SKM-1 (cell line): ENCODE data around the gene AKT1.
A peak's percentile ranks its signal among the peaks of the same experiment; 100 is the strongest.
"Not testable (repeated sequence)": the region's sequence is repeated elsewhere in the genome, so short reads cannot be mapped to it uniquely, and the experiment has no call there.

Source experiments
- DNase-seq: peaks from one replicate; lab custom pipeline; 2025; ENCODE audit not compliant: unreplicated experiment; lab: John Stamatoyannopoulos, UW

Gene AKT1

DNA sequence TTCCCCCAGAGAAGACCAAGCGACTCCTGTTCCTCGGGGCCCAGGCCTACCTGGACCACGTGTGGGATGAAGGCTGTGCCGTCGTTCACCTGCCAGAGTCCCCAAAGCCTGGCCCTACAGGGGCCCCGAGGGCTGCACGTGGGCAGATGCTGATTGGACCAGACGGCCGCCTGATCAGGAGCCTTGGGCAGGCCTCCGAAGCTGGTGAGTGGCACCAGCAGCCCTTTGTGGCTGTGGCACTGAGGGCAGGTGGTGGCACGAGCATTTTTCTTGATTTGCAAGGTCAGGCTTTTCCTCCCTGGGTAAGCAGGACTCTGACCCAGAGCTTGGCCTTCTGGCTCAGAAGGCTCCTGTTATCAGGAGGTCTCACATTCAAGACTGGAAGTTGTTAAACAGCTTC is 39.9 kb downstream of the AKT1 start:
- DNase-seq, result no peak

DNA sequence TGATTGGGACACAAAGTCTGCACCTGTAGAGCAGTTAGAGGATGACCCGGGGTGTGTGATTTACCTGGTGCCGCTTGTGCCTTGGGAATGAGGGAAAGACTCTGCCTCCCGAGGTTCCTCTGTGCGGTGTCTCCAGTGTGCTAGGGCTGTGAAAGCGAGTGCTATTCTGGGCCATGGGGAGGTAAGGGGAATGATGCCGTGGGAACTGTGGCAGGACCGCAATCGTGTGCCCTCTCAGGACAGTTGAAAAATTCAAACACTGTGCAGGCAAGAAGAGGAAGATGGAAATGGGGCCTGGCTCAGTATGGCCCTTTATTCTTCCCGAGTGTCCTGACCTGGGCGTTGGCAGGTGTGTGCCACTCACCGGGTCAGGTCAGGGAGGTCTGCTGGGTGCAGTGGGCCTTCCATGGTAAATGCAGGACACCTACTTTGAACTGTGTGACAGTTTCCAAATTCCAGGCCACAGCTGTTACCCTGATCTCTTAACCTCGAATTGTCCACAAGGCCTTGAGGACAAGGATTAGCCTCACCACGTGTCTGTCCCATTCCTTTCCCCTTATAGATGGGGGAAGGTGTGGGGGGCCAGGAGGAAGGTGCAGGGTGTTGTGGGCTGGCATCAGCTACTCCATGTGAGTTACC is 41.2 kb downstream of the AKT1 start:
- no peak for DNase-seq

DNA sequence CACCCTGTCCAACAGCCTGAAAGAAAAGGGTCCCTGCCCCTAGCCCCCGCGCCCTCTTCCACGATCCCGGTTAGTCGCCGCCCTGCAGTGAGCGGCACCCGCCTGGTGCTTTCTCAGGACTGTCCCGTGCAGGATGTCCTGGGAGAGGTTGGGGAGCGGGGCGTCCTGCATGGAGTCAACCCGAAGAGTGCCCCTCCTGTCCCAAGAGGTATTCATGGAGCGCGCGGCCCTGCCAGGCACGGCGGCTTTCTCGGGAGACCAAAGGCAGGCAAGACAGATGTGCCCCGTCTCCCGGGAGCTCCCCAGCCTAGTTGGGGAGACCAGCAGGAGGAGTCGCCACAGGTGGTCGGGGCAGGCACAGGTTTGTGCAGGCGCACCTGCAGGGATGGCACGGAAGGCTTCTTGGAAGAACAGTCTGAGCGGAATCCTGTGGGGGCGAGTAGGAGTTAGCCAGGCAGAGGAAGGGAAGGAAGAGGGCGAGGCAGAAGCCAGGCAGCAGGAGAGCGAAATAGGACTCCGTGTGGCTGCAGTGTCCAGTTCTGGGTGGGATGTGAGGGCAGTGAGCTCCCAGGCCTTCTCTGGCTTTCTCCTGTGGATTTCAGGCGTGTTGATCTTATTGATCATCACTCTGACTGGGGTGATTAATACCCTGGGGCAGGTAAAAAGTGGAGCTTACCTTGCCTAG is 41.9 kb downstream of the AKT1 start:
- DNase-seq, result no peak

DNA sequence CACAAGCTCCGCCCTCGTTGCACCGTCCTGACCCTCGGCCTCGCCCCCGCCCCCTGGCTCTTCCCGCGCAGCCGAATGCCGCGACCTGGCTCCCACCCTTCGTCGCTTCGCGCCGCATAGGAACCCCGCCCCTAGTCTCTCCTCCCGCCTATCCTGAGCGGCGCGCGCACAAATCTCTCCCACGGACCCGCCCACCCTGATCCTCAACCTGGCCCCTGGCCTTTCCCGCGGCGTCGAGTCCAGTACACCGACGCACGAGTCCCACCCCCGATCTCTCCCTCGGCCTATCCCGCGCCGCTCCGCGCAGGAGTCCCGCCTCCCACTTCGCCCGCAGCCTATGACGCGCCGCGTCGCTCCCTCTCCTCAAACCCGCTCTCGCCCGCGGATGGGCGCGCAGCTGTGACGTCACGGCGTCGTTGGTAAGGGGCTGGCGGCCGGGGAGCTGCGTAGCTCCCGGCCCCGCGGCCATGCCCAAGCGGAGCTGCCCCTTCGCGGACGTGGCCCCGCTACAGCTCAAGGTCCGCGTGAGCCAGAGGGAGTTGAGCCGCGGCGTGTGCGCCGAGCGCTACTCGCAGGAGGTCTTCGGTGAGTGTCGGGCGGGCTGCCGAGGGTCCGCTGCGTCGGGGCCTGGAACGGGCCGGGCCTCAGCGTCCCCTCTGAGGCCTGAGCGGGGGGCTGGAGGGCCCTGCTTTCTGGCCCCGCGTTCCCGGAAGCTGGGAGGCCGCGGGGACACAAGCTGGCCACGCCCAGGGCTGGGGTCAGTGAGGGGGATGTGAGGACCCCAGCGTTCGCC is 42.6 kb downstream of the AKT1 start, which contains the start of gene SIVA1:
TSS of gene SIVA1 (plus strand) at position 413 of the 793 bp plus-strand sequence. CDS start at position 468, 55 bp downstream.
- DNase-seq, result peak; percentile 95

DNA sequence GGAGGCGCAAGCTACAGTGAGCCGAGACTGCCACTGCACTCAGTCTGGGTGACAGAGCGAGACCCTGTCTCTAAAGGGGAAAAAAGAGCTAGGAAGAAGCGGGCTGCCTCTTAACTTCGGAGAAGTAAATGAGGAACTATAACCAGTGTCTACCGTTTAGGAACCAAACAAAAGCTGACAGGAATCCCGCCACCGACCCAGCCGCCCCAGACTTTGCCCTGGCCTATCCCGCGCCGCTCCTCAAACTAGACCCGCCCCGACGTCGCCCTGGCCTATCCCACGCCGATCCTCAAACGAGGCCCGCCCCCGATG is 43.2 kb downstream of the AKT1 start:
- no peak for DNase-seq

DNA sequence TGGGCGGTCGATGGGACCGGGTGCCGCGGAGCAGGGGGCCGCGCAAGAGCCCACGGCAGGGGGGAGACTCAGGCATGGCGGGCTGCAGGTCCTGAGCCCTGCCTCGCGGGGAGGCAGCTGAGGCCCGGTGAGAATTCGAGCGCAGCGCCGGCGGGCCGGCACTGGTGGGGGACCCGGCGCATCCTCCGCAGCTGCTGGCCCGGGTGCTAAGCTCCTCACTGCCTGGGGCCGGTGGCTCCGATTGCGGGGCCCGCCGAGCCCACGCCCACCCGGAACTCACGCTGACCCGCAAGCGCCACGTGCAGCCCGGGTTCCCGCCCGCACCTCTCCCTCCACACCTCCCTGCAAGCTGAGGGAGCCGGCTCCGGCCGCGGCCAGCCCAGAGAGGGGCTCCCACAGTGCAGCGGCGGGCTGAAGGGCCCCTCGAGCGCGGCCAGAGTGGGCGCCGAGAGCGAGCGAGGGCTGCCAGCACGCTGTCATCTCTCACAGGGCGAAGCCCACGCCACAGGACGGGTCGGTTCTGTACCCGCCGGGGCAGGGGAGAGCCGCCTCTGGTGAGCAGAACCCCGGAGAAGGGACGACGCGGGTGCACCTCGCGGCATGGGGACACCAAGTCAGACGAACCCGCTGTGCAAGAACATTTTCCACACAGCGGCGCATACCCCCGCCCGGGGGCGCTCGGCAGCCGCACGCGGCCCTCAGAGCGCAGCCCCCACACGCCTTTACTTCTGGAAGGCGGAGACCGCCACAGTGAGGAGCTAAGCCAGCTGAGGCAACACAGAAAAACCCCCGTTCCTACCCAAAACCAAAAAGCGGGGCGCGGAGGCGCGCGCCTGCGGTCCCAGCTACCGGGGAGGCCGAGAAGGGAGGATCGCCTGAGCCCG is 43.8 kb downstream of the AKT1 start:
- no peak for DNase-seq

DNA sequence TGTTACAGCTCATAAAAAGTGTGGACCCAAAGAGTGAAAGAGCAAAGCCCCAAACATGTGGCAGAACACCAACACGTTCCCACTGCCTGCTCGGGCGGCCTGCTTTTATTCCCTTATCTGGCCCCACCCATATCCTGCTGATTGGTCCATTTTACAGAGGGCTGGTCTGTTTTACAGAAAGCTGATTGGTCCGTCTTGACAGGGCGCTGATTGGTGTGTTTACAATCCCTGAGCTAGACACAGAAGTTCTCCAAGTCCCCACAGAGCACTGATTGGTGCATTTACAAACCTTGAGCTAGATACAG is 44.8 kb downstream of the AKT1 start:
- DNase-seq, result not testable (repeated sequence)

DNA sequence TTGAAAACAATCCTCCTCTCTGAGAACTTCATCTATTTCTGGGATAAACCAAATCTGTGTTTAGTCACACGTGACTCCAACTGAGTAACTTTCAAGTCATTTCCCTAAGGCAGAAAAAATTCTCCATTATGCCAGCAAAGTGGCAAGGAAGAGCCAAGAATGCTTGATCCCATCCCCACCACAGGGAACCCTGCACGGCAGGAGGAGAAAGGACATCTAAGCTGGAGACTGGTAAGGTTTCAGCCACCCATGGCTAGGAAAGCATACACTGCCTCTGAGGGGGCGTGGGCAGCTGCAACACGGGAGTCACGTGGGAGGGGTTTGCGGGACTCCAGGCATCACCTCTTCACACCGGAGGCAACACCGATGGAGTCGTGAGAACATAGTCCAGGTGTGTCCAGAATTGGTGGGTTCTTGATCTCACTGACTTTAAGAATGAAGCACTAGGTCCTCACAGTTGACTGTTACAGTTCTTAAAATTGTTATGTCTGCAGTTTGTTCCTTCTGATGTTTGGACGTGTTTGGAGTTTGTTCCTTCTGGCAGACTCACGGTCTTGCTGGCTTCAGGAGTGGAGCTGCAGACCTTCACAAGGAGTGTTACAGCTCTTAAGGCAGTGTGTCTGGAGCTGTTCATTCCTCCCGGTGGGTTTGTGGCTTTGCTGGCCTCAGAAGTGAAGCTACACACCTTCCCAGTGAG is 45.3 kb downstream of the AKT1 start:
- no peak for DNase-seq

DNA sequence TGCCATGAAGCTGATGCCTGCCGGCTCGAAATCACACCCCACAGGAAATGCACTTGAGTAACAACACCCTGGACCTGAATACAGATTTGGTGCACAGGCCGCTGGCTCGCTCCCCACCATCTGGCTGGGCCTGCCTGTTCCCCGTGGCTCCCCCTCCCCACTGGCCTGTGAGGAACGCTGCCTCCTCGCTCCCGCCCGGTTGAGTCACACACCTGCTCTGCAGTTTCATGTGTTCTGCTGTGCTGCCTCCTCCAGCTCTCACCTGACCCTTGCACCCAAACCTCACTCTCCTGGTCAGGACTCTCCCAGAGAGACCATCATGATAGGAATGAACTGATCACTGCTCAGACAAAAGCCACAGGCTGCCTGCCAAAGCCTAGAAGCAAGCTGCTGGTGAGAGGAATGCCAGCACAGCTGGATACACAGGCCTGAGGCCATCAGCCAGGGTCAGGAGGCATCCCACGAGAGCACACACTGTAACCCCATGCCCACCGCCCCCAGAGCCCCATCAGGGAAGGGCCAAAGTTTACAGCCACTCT is 46.4 kb downstream of the AKT1 start:
- no peak for DNase-seq

DNA sequence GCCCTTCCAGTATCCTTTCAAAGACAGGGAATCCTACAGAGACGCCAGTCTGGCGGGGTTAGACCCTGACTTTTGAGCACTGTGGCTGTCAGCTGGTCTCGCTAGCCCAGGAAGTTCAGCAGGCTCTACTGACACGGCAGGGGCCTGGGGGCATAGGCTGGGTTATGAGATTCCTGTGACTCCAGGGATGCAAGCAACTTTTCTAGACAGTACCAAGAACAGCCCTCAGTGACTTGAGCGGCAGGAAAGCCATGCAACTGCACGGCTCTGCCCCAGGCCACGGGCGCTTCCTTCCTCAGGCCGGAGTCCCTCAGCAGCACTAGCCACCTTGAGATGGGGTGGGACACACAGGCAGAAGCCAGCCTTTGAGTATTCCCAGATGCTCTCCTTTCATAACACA is 47.7 kb downstream of the AKT1 start:
- no peak for DNase-seq

DNA sequence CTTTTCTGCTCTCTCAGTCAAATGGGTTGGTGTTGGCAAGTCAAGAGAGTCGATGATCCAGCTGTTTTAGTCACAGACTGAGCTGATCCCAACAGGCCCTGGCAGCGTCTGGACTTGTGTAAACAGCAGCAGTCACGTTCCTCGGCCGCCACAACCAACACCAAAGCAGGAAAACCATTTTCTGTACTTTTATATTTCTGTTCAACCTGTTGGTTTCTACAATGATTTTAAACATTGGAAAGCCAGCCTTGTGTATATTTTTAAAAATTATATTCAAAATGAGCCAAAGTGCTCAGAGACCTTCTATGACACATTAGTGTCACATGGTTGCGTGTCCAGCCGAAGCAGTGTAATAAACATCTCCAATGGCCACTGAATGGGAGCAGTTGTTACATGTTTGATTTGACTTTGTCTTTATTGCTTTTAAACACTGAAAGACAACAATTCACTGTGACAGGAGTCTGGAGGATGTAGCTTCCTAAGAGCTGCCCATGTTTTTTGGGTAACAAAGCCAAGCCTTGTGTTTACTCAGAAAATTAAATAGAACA is 48.5 kb downstream of the AKT1 start:
- DNase-seq, result no peak

DNA sequence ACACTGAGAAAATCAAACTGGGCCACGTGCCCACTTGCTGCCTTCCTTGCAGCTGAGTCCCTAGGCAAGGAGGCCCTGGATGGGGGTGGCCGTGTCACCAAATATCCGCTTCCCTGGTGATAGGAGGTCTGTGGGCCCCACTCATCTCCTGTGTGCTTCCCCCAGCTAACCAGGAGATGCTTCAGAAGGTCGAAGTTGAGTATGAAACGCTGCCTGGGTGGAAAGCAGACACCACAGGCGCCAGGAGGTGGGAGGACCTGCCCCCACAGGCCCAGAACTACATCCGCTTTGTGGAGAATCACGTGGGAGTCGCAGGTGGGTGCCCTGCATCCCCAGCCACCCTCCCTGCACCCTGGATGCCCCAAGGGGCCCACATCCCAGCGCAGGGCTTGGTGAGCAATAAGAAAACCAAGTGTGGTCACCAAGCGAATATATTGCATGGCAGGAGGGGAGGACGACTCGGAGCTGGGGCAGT is 49.4 kb downstream of the AKT1 start:
- DNase-seq, result no peak

DNA sequence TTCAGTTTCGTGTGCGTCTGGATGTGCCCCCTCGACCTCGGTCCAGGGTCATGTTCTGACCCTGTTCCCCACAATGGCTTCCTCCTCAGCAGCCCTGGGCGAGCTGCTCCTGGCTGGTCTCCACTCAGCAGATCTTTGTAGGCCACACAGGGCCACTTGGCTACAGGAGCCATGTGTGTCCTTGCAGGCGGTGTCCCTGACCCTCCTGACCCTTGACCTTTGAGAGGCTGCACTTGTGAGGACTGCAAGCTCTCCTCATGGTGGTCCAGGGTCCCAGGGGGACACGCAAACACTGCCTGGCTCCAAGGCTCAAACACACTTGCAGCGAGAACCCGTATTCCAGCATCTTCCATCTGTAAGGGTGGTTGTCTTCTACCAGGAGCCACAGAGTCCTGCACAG is 50.1 kb downstream of the AKT1 start:
- DNase-seq, result no peak

DNA sequence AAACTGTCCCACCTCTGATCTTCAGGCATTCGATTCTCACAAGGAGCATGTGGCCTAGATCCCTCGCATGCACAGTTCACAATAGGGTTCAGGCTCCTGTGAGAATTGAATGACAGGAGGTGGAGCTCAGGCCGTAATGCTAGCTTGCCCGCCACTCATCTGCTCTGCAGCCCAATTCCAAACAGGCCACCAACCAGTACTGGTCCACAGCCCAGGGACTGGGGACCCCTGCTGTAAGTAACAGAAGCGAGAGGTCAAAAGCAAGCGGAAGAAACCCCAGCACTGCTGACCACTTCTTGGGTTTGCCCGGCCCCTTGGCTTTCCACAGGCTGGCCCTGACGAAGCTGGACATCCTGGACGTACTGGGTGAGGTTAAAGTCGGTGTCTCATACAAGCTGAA is 51.1 kb downstream of the AKT1 start:
- no peak for DNase-seq

DNA sequence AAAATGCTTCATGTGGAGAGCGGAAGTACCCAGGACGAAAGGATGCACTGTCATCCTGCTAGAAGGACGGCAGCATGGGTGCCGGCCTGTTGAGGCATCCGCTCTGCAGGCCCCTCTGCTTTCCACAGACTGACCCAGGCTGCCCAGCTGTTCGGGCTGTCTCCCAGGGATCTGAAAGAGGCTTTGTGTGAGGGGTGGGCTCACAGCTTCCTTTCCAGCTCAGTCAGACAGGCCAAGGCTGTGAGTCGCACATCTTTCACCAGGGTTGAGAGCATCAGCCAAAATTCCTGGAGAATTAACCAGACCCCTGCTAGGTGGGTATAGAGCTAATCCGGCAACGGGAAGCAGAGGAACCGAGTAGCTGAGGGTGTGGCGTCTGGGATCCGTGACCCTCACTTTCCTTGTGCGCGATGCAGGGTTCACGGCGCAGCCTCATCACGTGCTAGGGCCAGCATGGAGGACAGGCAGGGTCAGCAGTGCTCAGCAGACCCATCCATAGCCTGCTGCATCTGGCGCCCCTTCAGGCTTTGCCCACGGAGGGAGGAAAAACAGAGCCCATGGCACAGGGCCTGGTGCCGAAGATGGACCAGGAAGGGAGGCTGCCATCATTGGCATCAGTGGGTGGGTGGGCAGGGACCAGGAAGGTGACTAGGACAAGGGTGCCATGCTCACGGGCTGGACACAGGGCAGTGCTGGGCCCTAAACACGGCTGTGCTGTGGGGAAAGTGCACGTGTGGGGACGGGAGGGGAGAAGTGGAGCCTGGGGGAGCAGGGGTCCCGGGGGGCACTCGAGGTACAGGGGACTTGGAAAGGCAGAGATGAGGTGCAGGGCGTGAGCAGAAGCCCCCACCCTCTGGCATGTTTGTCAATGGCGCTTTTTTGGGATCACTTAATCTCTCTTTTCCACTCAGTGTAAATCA is 51.8 kb downstream of the AKT1 start:
- no peak for DNase-seq

DNA sequence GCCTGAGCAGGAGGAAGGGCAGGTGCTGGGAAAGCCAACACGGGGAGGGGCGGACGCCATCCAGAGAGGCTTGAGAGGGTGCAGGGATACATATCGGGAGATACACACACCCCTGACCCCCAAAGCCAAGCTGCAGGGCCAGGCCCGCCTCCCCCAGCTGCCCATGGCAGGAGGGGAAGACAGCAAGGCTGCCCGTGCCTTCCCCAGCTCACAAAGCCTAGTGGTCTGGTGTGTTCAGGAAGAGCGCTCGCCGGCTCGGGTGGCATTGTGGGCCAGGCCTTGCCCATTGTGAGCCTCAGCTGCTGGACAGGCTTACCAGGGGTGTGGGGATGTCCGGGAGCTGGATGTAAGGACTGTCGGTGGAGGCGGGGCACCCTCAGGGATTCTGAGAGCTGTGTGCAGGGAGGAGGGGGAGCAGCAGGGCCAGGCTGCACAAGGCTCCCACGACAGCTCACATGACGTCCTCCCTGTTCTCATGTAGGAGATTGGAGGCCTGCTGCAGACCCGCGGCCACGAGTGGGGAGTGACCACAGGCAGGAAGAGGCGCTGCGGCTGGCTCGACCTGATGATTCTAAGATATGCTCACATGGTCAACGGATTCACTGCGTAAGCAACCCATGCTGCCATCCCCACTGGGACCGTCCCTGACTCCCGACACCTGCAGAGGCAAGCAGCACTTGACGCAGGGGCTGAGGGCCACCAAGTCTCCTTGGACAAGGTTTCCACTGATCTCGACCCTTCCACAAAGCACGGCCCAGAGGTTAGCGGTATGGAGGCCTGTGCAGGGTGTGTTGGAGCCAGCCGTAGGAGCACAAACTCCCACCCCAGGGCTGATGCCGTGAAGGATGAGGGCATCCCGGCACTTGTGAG is 52.7 kb downstream of the AKT1 start:
- DNase-seq, result no peak

DNA sequence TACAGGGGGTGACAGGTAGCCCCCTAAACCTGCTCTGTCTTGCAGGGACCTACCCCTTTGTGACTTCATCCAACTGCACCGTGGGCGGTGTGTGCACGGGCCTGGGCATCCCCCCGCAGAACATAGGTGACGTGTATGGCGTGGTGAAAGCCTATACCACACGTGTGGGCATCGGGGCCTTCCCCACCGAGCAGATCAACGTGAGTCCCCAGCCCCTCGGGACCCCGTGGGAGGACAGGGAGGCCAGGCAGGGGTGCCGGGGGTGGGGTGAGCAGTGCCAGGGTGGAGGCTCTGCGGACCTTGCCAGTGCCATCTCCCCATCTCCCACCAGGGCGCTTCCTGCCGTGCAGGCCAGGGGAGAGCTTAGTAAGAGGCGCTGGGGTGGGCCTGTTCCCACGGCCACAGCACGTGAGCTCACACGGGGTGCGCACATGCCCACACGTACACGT is 53.7 kb downstream of the AKT1 start:
- DNase-seq, result no peak
